Measurements from ENCODE around the gene TMEM79. TPM values are rescaled to one million over a fixed set of nuclear protein-coding genes. Genes with fewer than 3 reads are reported as not detected.
A peak's percentile ranks its signal among the peaks of the same experiment; 100 is the strongest.

TMEM79 gene
- total and polyA plus RNA-seq, 4 experiments from 2014 or later: 0.93 to 16.8 (median 11.0) TPM

- intact Hi-C loops (cut with micrococcal nuclease): no loop called here
- Mint-ChIP-seq H3K4me1 (peaks cover 10 to 22% (median 13%) of the 10 kb centered on the region in 4 donors), H3K4me3 (peak overlapping the region; percentile 65 to 92 (median 82)), H3K36me3 (peaks cover 4 to 20% of the 10 kb centered on the region in 2 donors), H3K9me3 (no peaks in the 10 kb centered on the region), H3K27ac (peak overlapping the region in 2 of 7 donors; percentile 20 to 70), H3K27me3 (no peaks in the 10 kb centered on the region)
- Histone ChIP-seq H3K4me1 (ENCODE audit: insufficient read depth, low read length) (peaks cover 17% of the 10 kb centered on the region), H3K4me3 (ENCODE audit: low read length in 2 of 2) (no peak overlapping the region), H3K9me3 (ENCODE audit: control insufficient read depth in 1 of 2, low read length in 2 of 2) (no peaks in the 10 kb centered on the region), H3K27ac (ENCODE audit: low read depth, low read length) (no peak overlapping the region), H3K36me3 (ENCODE audit: insufficient read depth, low read length) (peaks cover 4% of the 10 kb centered on the region), H3K27me3 (ENCODE audit: insufficient read depth, low read length) (no peaks in the 10 kb centered on the region)
- DNase-seq: no peak
- CTCF ChIA-PET (ENCODE audit: partially characterized antibody): no interaction called here
- POLR2A ChIA-PET (ENCODE audit: partially characterized antibody): interaction anchor here (1.5 kb wide), 1 partner anchor 51 kb away, joined by 3 read pairs; the partner anchor contains the start of gene GLMP
These were observed 39.4 kb upstream of the TMEM79 start for GRCh38 chr1:156244712-156245111.

- Mint-ChIP-seq H3K4me3 (peak overlapping the region; percentile 81 to 92 (median 84)), H3K27ac (peak overlapping the region in 6 of 7 donors; percentile 20 to 87 (median 80)), H3K9me3 (no peaks in the 10 kb centered on the region), H3K4me1 (peaks cover 10 to 22% (median 16%) of the 10 kb centered on the region in 4 donors), H3K36me3 (peaks cover 0 to 20% of the 10 kb centered on the region in 2 donors), H3K27me3 (no peaks in the 10 kb centered on the region)
- peak in 4 of 5 donors; percentile 35 to 43 (median 35) for DNase-seq
- Histone ChIP-seq H3K4me3 (ENCODE audit: low read length in 2 of 2) (peak overlapping the region in 1 of 2 donors; percentile 58), H3K9me3 (ENCODE audit: control insufficient read depth in 1 of 2, low read length in 2 of 2) (no peaks in the 10 kb centered on the region), H3K4me1 (ENCODE audit: insufficient read depth, low read length) (peaks cover 17% of the 10 kb centered on the region), H3K36me3 (ENCODE audit: insufficient read depth, low read length) (peaks cover 5% of the 10 kb centered on the region), H3K27ac (ENCODE audit: low read depth, low read length) (no peak overlapping the region), H3K27me3 (ENCODE audit: insufficient read depth, low read length) (no peaks in the 10 kb centered on the region)
- intact Hi-C loops (cut with micrococcal nuclease): no loop called here
- ChIA-PET POLR2A (ENCODE audit: partially characterized antibody) (interaction anchor here (0.6 to 1.8 kb wide), 9 partner anchors 20 to 565 kb away, joined by 3 to 17 read pairs (median 3); partner anchors contain the start of genes GLMP, MEF2D, PMF1 and SLC25A44), CTCF (ENCODE audit: partially characterized antibody) (interaction anchor here (0.8 to 1.2 kb wide), 3 partner anchors 12 to 116 kb away, joined by 3 read pairs; no protein-coding TSS in a partner anchor)
These were observed 38.5 kb upstream of the TMEM79 start for GRCh38 chr1:156245451-156246232.

- Histone ChIP-seq H3K27ac (ENCODE audit: low read depth, low read length) (no peak overlapping the region), H3K4me1 (ENCODE audit: insufficient read depth, low read length) (peaks cover 21% of the 10 kb centered on the region), H3K9me3 (ENCODE audit: control insufficient read depth in 1 of 2, low read length in 2 of 2) (no peaks in the 10 kb centered on the region), H3K4me3 (ENCODE audit: low read length in 2 of 2) (peak overlapping the region in 1 of 2 donors; percentile 58), H3K27me3 (ENCODE audit: insufficient read depth, low read length) (no peaks in the 10 kb centered on the region), H3K36me3 (ENCODE audit: insufficient read depth, low read length) (peaks cover 11% of the 10 kb centered on the region)
- Mint-ChIP-seq H3K9me3 (no peaks in the 10 kb centered on the region), H3K4me1 (peaks cover 10 to 24% (median 18%) of the 10 kb centered on the region in 4 donors), H3K36me3 (peaks cover 0 to 18% of the 10 kb centered on the region in 2 donors), H3K27ac (peak overlapping the region in 6 of 7 donors; percentile 41 to 77 (median 64)), H3K27me3 (no peaks in the 10 kb centered on the region), H3K4me3 (peak overlapping the region; percentile 45 to 71 (median 60))
- POLR2A ChIA-PET (ENCODE audit: partially characterized antibody): interaction anchor here (0.6 to 1.8 kb wide), 8 partner anchors 33 to 566 kb away, joined by 3 to 17 read pairs (median 3); partner anchors contain the start of genes GLMP, MEF2D, PMF1 and SLC25A44
- DNase-seq: no peak
- CTCF ChIA-PET (ENCODE audit: partially characterized antibody): interaction anchor here (0.8 to 1.2 kb wide), 3 partner anchors 11 to 116 kb away, joined by 3 read pairs; no protein-coding TSS in a partner anchor
- intact Hi-C loops (cut with micrococcal nuclease): no loop called here
These were observed 37.8 kb upstream of the TMEM79 start for GRCh38 chr1:156246241-156246780.

- Mint-ChIP-seq H3K27me3 (no peaks in the 10 kb centered on the region), H3K9me3 (no peaks in the 10 kb centered on the region), H3K36me3 (peaks cover 0 to 18% of the 10 kb centered on the region in 2 donors), H3K4me1 (peaks cover 10 to 30% (median 20%) of the 10 kb centered on the region in 4 donors), H3K4me3 (peak overlapping the region in 3 of 8 donors; percentile 28 to 71 (median 56)), H3K27ac (peak overlapping the region in 1 of 7 donors; percentile 17)
- DNase-seq: no peak
- Histone ChIP-seq H3K4me3 (ENCODE audit: low read length in 2 of 2) (no peak overlapping the region), H3K27ac (ENCODE audit: low read depth, low read length) (no peak overlapping the region), H3K27me3 (ENCODE audit: insufficient read depth, low read length) (no peaks in the 10 kb centered on the region), H3K4me1 (ENCODE audit: insufficient read depth, low read length) (peaks cover 27% of the 10 kb centered on the region), H3K9me3 (ENCODE audit: control insufficient read depth in 1 of 2, low read length in 2 of 2) (no peaks in the 10 kb centered on the region), H3K36me3 (ENCODE audit: insufficient read depth, low read length) (peaks cover 17% of the 10 kb centered on the region)
- ChIA-PET CTCF (ENCODE audit: partially characterized antibody) (interaction anchor here (0.8 kb wide), 1 partner anchor 10 kb away, joined by 3 read pairs; no protein-coding TSS in a partner anchor), POLR2A (ENCODE audit: partially characterized antibody) (interaction anchor here (0.9 to 1.8 kb wide), 3 partner anchors 34 to 53 kb away, joined by 3 to 17 read pairs (median 3); partner anchors contain the start of genes PMF1, SLC25A44 and SMG5)
- intact Hi-C loops (cut with micrococcal nuclease): no loop called here
These were observed 37.2 kb upstream of the TMEM79 start for GRCh38 chr1:156246781-156247459.

GRCh38 chr1:156247460-156248322 lies 36.4 kb upstream of the TMEM79 start, which contains the start of gene PAQR6:
Gene PAQR6, minus strand, starts transcription at chr1:156248056. Its CDS starts 1,325 bp downstream, at chr1:156246731.
- no peak within 1 kb of the TSS for H3K4me3 ChIP-seq (ENCODE audit: low read length in 2 of 2)
- intact Hi-C loops (cut with micrococcal nuclease): no loop called here
- Mint-ChIP-seq H3K4me3 (peak within 1 kb of the TSS in 5 of 8 donors; percentile 26 to 39 (median 31)), H3K27me3 (no peaks in the 10 kb centered on the region), H3K9me3 (no peaks in the 10 kb centered on the region), H3K4me1 (peaks cover 14 to 38% (median 23%) of the 10 kb centered on the region in 4 donors), H3K36me3 (peaks cover 7 to 26% of the 10 kb centered on the region in 2 donors), H3K27ac (peak within 1 kb of the TSS in 6 of 7 donors; percentile 15 to 62 (median 48))
- no peak within 1 kb of the TSS for H3K27ac ChIP-seq (ENCODE audit: low read depth, low read length)
- CTCF ChIA-PET (ENCODE audit: partially characterized antibody): interaction anchor here (0.6 kb wide), 1 partner anchor 20 kb away, joined by 6 read pairs; no protein-coding TSS in a partner anchor
- no peaks in the 10 kb centered on the region for H3K27me3 ChIP-seq (ENCODE audit: insufficient read depth, low read length)
- peaks cover 28% of the 10 kb centered on the region for H3K4me1 ChIP-seq (ENCODE audit: insufficient read depth, low read length)
- H3K9me3 ChIP-seq (ENCODE audit: control insufficient read depth in 1 of 2, low read length in 2 of 2): no peaks in the 10 kb centered on the region
- POLR2A ChIA-PET (ENCODE audit: partially characterized antibody): no interaction called here
- DNase-seq: no peak
- H3K36me3 ChIP-seq (ENCODE audit: insufficient read depth, low read length): peaks cover 25% of the 10 kb centered on the region

- Mint-ChIP-seq H3K27ac (peak overlapping the region in 4 of 7 donors; percentile 41 to 52 (median 47)), H3K36me3 (peaks cover 13 to 32% of the 10 kb centered on the region in 2 donors), H3K4me1 (peaks cover 14 to 44% (median 26%) of the 10 kb centered on the region in 4 donors), H3K27me3 (no peaks in the 10 kb centered on the region), H3K4me3 (no peak overlapping the region), H3K9me3 (no peaks in the 10 kb centered on the region)
- no peak for DNase-seq
- Histone ChIP-seq H3K4me1 (ENCODE audit: insufficient read depth, low read length) (peaks cover 28% of the 10 kb centered on the region), H3K36me3 (ENCODE audit: insufficient read depth, low read length) (peaks cover 31% of the 10 kb centered on the region), H3K27ac (ENCODE audit: low read depth, low read length) (no peak overlapping the region), H3K9me3 (ENCODE audit: control insufficient read depth in 1 of 2, low read length in 2 of 2) (no peaks in the 10 kb centered on the region), H3K27me3 (ENCODE audit: insufficient read depth, low read length) (no peaks in the 10 kb centered on the region), H3K4me3 (ENCODE audit: low read length in 2 of 2) (no peak overlapping the region)
- intact Hi-C loops (cut with micrococcal nuclease): no loop called here
- ChIA-PET CTCF (ENCODE audit: partially characterized antibody) (interaction anchor here (0.6 kb wide), 1 partner anchor 21 kb away, joined by 6 read pairs; no protein-coding TSS in a partner anchor), POLR2A (ENCODE audit: partially characterized antibody) (no interaction called here)
These were observed 35.8 kb upstream of the TMEM79 start for GRCh38 chr1:156248323-156248683.
